Nucleus accumbens (tissue), 56 donors: Measurements from ENCODE around the gene DHX16.
"Not testable (repeated sequence)": the region's sequence is repeated elsewhere in the genome, so short reads cannot be mapped to it uniquely, and the experiment has no call there.

Experiments
- DNase-seq, 56 donors: peaks; one replicate each; lab custom pipeline; 2025; lab: John Stamatoyannopoulos, UW

Gene DHX16

DNA sequence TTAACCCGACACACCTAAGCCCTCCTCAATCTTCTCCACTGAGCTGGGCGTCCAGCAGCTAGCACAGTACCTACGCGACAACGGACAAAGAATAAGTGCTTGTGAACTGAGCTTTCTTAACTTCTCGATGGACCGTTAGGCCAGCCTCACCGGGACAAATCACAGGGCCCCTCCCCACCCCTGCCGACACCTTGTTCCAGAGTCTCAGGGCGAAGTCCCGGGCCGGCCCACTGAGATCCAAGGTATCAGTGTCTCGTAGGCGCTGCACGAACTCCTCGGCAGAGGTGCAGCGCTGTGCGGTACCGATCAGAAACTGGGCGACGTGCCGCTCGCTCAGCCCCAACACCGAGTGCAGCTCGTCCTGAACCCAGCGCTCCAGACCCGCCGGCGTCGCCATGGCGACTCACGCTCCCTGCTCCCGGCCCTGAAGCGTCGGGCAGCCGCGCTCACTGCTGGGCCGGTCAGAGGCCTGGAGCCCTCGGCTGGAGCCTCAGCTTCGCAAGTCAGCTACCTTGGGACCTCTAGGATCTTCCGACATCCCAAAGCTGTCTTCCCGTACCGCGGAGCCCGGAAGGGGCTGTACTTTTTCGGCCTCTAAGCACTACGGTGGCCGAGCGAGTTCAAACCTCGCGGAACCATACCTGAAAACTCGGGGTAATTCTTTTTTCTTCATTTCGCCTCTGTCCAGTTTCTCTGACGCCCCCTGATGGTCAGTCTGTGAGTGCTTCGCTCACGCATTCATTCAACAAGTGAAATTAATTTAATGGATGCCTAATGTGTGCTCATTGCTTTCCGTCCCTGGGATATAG, at the start of gene DHX16:
Gene DHX16 (minus strand): TSS at position 562 of the 809 bp plus-strand sequence. CDS start 165 bp downstream, at position 397.
- DNase-seq: peak in 55 of 56 donors; percentile 38 to 93 (median 79)

- DNase-seq: peak in 3 of 56 donors; percentile 24 to 53 (median 31)
Observed at GRCh38 chr6:30722025-30722279, 49.1 kb upstream of the DHX16 start.

DNA sequence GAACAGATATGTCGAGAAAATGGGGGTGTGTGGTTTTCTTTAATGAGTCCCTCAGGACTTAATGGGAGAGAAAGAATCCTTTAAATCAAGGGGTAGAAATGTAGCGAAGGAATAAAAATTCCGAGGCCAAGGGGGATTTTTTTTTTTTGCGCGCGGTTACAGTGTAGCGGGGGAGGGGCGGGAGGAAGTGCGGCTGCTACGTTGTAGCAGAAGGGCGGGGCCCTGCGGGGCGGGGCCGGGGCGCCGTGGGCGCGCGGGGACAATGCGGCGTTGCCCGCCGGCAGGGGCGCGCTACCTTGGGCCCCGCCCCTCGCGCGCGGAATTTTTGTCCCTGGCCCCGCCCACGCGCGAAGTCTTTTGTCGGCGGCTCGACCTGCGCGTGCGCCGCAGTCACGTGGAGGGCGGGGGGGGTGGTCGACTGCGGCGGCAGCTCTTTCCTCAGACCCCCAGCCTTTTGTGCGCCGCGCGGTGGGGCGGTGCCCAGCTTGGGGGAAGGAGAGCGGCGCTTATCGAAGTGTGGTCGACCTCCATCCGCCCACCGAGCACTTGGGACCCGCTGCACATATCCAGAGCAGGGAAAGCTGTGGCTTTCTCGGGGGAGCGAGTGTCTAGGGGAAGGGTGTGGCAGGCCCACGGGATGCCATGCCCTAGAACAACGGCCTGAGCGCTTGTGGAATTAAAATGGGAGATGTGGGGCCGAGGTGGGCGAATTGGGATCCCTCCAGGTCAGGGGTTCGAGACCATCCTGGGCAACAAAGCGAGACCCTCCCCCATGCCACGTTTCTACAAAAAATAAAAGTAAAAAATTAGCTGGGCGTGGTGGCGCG, 48.6 kb upstream of the DHX16 start:
- DNase-seq: peak in 55 of 56 donors; percentile 49 to 93 (median 80)

- DNase-seq: peak in 44 of 56 donors; percentile 11 to 66 (median 33)
Observed at GRCh38 chr6:30720738-30721197, 48.0 kb upstream of the DHX16 start.

DNA sequence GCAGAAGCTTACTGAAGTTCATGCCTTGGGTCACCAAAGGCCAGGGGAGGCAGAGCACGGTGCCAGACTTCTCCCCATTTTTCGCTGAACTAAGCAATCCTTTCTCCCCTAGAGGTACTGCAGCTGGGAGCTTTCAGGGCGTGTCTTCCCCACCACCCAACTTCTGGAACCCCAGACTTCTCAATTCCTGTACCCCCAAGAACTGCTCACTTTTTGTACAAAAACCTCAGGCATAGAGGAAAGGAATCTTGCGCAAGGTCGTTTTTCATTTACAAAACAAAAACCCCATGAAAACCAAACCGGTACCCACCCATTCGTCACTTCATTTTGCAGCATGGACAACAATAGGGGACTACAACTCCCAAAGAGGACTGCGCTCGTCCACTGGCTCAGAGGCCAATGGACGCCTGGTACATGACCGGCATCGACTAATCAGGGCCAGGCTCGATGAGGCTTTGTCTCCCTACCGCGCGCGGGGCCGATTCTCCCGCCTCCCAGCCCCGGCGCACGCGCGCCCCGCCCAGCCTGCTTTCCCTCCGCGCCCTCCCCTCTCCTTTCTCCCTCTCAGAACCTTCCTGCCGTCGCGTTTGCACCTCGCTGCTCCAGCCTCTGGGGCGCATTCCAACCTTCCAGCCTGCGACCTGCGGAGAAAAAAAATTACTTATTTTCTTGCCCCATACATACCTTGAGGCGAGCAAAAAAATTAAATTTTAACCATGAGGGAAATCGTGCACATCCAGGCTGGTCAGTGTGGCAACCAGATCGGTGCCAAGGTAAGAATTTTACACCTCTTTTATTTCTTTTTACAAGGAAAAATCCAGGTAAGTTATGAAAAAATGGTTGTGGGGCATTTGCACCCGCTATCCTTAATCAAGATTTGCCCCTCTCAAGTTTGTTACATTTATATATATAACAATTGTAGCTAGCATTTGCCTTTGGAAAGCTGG, 47.3 kb upstream of the DHX16 start, which contains the start of gene TUBB:
Gene TUBB (plus strand): TSS at position 562 of the 947 bp plus-strand sequence. CDS start 155 bp downstream, at position 717.
- DNase-seq: peak; percentile 77 to 99 (median 96)

DNA sequence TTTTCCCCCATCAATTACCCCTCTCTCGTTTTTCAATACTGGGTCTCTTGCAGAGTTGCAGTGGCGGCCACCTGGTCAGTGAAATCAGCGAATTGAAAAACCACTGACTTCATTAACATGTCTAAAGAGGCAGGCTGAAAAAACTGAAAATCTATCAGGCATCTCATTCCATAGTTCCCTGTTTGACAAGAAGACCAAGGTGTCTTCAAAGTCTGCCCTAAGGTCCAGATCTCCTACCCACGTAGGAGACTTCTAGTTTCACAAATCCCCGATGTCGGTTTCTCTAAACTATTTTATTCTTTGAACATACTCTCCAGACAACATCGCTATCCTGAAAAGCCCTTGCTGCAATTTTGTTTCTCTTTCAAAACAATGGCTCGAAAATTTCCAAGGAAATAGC, 46.5 kb upstream of the DHX16 start:
- DNase-seq: no peak

- DNase-seq: not testable (repeated sequence)
Observed at GRCh38 chr6:30717845-30718720, 45.3 kb upstream of the DHX16 start.

DNA sequence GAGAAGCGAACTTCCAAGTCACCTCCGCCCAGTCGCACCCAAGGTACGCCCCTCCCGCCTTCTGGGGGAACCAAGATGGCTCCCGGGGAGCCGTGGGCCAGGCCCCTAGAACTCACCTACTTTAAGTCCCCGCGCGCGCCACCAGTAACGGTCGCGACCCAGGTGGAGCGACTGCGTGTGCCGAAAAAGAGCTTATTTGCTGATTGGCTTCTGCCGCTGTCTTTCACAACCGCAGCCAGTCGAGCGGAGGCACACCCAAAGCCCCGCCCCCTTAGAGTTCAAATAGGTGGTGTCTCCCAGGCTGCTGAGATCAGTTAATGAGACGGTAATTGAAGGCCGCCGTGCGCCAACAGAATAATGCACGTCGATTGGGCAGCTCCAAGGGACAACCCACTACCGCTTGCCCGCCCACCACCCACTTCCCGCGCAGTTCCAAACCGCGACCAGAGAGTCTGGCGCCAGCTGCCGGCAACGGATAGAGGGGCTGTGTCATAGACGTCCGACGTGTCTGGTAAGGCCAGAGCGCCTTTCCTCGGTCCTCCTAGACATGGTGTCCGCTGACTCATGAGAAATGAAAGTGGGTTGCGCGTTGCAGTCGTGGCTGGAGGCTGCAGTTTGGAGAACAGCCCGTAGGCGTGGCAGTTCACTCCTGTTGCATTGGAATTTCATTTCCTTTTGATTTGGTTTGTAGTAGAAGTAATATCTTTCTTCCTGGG, 44.5 kb upstream of the DHX16 start, which contains the start of gene MDC1:
Gene MDC1 (minus strand): TSS at position 153 of the 716 bp plus-strand sequence. CDS start 2,106 bp downstream, outside the sequence.
- DNase-seq: peak; percentile 79 to 100 (median 99)

DNA sequence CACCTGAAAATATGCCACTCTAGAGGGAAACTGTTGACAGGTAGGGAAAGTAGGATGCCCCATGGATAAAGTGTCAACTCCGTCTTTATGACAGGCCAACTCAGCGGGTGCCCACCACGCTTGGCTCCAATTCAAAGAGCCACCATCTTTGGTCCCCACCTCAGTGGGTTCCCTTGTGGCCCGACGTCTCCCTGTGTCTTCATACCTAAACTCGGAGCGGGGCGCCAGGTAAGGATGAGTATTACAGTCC, 44.0 kb upstream of the DHX16 start:
- no peak for DNase-seq

DNA sequence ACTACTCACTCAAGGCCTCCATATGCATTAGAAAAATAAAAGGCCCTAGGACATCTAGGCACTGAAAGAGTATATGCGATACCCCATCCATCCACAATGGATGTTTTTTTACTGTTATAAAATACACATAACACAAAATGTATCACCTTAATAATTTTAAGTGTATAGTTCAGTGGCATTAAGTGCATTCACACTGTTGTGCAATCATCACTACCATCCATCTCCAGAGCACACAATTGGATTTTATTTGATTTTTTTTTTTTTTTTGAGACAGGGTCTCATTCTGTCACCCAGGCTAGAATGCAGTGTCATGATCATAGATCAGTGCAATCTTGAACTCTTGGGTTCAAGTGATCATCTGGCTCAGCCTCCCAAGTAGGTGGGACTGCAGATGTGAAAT, 41.5 kb upstream of the DHX16 start:
- DNase-seq: no peak

- no peak for DNase-seq
Observed at GRCh38 chr6:30712441-30712945, 39.7 kb upstream of the DHX16 start.

- DNase-seq: no peak
Observed at GRCh38 chr6:30711758-30712380, 39.1 kb upstream of the DHX16 start.

DNA sequence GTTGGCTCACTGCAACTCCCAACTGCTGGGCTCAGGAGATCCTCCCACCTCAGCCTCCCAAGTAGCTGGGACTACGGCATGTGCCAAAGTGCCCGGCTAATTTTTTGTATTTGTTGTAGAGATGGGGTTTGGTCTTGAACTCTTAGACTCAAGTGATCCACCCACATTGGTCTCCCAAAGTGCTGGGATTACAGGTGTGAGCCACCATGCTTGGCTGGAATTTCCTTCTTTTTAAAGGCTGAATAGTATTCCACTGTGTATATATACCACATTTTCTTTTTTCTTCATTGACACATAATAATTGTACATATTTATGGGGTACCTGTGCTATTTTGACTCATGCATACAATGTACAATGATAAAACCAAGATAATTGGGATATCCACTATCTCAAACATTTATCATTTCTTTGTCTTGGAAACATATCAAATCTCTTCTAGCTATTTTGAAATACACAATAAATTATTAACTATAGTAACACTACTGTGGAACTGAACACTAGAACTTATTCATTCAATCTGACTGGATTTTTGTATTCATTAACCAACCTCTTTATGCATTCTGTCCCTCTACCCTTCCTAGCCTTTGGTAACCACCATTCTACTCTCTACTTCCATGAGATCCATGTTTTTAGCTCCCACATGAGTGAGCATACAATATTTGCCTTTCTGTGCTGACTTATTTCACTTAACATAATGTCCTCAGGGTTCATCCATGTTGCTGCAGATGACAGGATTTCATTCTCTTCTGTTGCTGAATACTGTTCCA, 36.5 kb upstream of the DHX16 start:
- no peak for DNase-seq

DNA sequence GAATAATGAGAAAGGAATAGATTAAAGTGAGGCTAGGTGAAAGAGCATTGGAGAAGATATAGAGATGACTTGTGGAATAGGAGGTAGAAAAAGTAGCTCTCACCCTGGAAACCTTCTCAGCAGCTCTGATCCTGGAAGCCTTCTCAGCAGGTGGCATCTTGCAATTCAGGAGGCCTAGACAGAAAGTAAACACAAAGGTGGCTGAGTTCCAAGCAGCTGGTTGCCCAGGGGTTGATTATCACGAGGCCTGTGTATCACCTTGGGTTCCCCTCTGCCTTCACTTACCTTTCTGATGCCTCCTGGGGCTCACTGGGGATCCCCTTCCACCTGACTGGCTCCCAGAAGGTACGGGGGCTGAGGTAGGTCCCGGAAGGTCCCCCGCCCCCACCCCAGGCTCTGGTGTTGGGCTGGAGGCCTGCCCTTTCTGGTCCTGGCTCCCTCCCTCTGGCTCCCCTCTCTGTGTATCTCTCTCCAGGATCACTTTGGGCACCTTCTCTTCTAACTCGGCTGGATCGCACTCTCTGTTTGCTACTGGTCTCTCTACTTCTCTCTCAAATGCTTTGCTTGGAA, 34.6 kb upstream of the DHX16 start:
- no peak for DNase-seq

DNA sequence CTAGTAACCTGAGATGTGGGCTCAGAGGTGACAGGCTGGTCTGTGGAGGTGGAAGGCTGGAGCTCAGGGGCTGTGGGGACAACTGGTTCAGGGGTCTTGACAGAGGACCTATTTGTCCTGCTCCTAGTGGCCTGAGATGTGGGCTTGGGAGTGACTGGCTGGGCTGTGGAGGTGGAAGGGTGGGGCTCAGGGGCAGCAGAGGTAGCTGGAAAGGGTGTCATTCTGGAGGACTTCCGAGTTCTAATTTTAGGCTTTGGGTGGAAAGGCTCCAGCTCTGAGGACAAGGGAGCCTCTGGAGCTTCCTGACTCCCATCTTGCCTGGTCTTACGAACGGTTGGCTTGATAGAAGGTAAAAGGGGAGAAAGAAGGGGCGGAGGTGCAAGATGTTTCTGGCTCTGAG, 32.8 kb upstream of the DHX16 start:
- DNase-seq: no peak

DNA sequence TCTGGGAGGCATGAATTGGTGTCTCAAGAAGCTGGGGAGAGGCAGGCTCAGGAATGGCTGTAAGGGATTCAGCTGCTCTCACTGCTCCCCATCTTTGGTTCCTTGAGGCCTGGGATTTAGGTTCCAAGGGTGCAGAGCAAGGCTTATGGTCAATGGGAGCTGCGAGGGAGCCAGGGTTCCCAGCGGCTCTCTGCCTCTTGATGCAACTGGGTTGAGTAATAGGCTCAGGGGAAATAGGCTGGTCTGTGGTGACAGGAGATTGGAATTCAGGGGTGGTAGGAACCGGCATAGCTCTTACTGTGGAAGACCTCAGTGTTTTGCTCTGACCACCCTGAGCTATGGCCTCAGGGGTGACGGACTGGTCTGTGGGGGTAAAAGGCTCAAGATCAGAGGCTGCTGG, 31.0 kb upstream of the DHX16 start:
- DNase-seq: no peak

- DNase-seq: no peak
Observed at GRCh38 chr6:30703011-30703410, 30.2 kb upstream of the DHX16 start.
